Measurements from ENCODE around the gene ARHGDIB. TPM values are rescaled to one million over a fixed set of nuclear protein-coding genes. Genes with fewer than 3 reads are reported as not detected.

The ARHGDIB gene
- total and polyA plus RNA-seq, 12 donors = 28.3 to 196 (median 137) TPM

GRCh38 chr12:14959126-14959440 is 2.3 kb downstream of the ARHGDIB start:
- Histone ChIP-seq H3K4me3 (peak overlapping the region in 1 of 4 donors; percentile 36), H3K4me1 (replicated peaks in 1 of 2) (peaks cover 0 to 18% of the 10 kb centered on the region in 2 donors), H3K9me3 (replicated peaks in 1 of 3) (no peaks in the 10 kb centered on the region), H3K27me3 (no peaks in the 10 kb centered on the region), H3K27ac (peak overlapping the region in 2 of 5 donors; percentile 56 to 76), H3K36me3 (replicated peaks in 1 of 2) (no peaks in the 10 kb centered on the region)
- intact Hi-C loops (cut with DNase I) = no loop called here
- TF ChIP-seq POLR2A (IDR thresholded peaks at IDR 0.05) (no peak), CTCF (IDR thresholded peaks at IDR 0.05) (no peak)
- DNase-seq = no peak
- 80 to 91% (median 85%) methylated on average over 10 of the region's 10 CpGs for WGBS, 4 donors

GRCh38 chr12:14958361-14959125 is 2.9 kb downstream of the ARHGDIB start:
- TF ChIP-seq POLR2A (IDR thresholded peaks at IDR 0.05) (no peak), CTCF (IDR thresholded peaks at IDR 0.05) (no peak)
- WGBS, 4 donors = 50 to 60% (median 53%) methylated on average over 11 of the region's 11 CpGs
- no peaks in the 10 kb centered on the region for H3K27me3 ChIP-seq
- peak overlapping the region in 2 of 5 donors; percentile 56 to 76 for H3K27ac ChIP-seq
- H3K36me3 ChIP-seq (replicated peaks in 1 of 2) = no peaks in the 10 kb centered on the region
- peak overlapping the region in 1 of 4 donors; percentile 36 for H3K4me3 ChIP-seq
- H3K4me1 ChIP-seq (replicated peaks in 1 of 2) = peaks cover 0 to 18% of the 10 kb centered on the region in 2 donors
- DNase-seq = peak in 3 of 7 donors; percentile 20 to 29 (median 24)
- no peaks in the 10 kb centered on the region for H3K9me3 ChIP-seq (replicated peaks in 1 of 3)
- intact Hi-C loops (cut with DNase I) = no loop called here

- no peaks in the 10 kb centered on the region for H3K27me3 ChIP-seq
- intact Hi-C loops (cut with DNase I) = no loop called here
- H3K9me3 ChIP-seq (replicated peaks in 1 of 3) = no peaks in the 10 kb centered on the region
- WGBS, 4 donors = 56 to 63% (median 60%) methylated on average over 5 of the region's 5 CpGs
- peak overlapping the region in 1 of 4 donors; percentile 36 for H3K4me3 ChIP-seq
- peaks cover 0 to 22% of the 10 kb centered on the region in 2 donors for H3K4me1 ChIP-seq (replicated peaks in 1 of 2)
- DNase-seq = no peak
- H3K36me3 ChIP-seq (replicated peaks in 1 of 2) = no peaks in the 10 kb centered on the region
- H3K27ac ChIP-seq = peak overlapping the region in 2 of 5 donors; percentile 56 to 76
- TF ChIP-seq POLR2A (IDR thresholded peaks at IDR 0.05) (no peak), CTCF (IDR thresholded peaks at IDR 0.05) (no peak)
Measured at GRCh38 chr12:14957551-14958168, 3.7 kb downstream of the ARHGDIB start.

GRCh38 chr12:14956905-14957304 is 4.5 kb downstream of the ARHGDIB start:
- TF ChIP-seq CTCF (IDR thresholded peaks at IDR 0.05) (no peak), POLR2A (IDR thresholded peaks at IDR 0.05) (no peak)
- H3K4me1 ChIP-seq (replicated peaks in 1 of 2) = peaks cover 0 to 29% of the 10 kb centered on the region in 2 donors
- WGBS, 4 donors = 63 to 81% (median 69%) methylated on average over 2 of the region's 2 CpGs
- H3K27me3 ChIP-seq = no peaks in the 10 kb centered on the region
- H3K4me3 ChIP-seq = no peak overlapping the region
- no peaks in the 10 kb centered on the region for H3K9me3 ChIP-seq (replicated peaks in 1 of 3)
- peak overlapping the region in 1 of 5 donors; percentile 76 for H3K27ac ChIP-seq
- no peaks in the 10 kb centered on the region for H3K36me3 ChIP-seq (replicated peaks in 1 of 2)
- intact Hi-C loops (cut with DNase I) = no loop called here
- DNase-seq = no peak

Measured in adrenal gland (tissue), 12 donors.